ENCODE data around the gene AKIRIN2. TPM values are rescaled to one million over a fixed set of nuclear protein-coding genes. Genes with fewer than 3 reads are reported as not detected.
A peak's percentile ranks its signal among the peaks of the same experiment; 100 is the strongest.
"Not testable (repeated sequence)": the region's sequence is repeated elsewhere in the genome, so short reads cannot be mapped to it uniquely, and the experiment has no call there.

Gene AKIRIN2
- polyA plus RNA-seq, 5 donors, result 63.4 to 72.5 (median 66.7) TPM

GRCh38 chr6:87692086-87692485 lies 9.9 kb downstream of the AKIRIN2 start:
- DNase-seq, result no peak

DNA sequence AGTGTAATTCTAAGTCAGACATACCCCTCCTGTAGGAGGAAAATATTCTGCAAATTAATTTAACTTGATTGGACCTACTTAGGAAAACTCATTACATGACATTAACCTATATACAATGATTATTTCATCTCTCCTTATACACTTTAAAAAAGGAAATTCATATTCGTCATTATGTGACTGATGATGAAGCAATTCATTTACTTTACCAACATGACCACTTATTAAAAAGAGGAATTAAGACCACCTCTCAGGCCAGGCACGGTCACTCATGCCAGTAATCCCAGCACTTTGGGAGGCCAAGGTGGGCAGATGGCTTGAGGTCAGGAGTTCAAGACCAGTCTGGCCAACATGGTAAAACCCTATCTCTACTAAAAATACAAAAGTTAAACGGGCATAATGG lies 11.6 kb downstream of the AKIRIN2 start:
- DNase-seq, result no peak

- not testable (repeated sequence) for DNase-seq
Observed at GRCh38 chr6:87687893-87688292, 14.1 kb downstream of the AKIRIN2 start.

- no peak for DNase-seq
Observed at GRCh38 chr6:87687296-87687695, 14.7 kb downstream of the AKIRIN2 start.

DNA sequence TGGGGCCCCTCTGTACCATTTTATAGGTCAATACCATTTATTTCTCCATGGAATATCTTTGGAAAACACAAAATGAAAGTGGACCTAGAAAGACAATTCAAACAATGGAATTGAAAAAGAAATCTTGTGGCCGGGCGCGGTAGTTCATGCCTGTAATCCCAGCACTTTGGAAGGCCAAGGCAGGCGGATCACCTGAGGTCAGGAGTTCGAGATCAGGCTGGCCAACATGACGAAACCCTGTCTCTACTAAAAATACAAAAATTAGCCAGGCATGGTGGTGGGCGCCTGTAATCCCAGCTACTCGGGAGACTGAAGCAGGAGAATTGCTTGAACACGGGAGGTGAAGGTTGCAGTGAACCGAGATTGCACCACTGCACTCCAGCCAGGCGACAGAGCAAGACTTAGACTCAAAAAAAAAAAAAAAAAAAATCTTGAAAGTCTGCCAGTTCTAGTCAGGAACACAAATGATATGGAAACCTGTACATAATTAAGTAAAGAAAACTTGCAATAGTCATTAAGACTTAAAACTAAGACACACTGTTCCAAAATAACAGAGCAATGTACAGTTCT lies 15.3 kb downstream of the AKIRIN2 start:
- not testable (repeated sequence) for DNase-seq

- peak; percentile 62 to 64 for DNase-seq
Observed at GRCh38 chr6:87684895-87685654, 17.0 kb downstream of the AKIRIN2 start.

GRCh38 chr6:87683890-87684289 lies 18.1 kb downstream of the AKIRIN2 start:
- DNase-seq, result no peak

DNA sequence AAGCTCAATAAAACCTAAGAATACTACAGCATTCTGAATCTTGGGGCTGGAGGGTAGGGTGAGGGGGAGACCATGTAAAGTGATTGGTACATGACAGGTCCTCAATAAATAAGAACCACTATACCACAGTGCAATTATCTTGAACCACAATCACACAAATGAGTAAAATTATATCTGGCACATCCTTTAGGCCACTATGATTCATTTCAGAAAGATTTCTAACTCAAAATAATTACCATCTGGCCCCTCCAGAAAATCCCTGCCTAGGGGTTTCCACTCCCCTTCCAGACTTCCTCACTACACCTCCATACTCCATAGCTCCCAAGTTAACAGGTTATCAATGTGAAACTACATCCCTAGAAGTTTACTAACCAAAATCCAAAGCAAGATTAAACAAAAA lies 19.7 kb downstream of the AKIRIN2 start:
- no peak for DNase-seq

GRCh38 chr6:87675004-87675681 lies 26.9 kb downstream of the AKIRIN2 start:
- no peak for DNase-seq

DNA sequence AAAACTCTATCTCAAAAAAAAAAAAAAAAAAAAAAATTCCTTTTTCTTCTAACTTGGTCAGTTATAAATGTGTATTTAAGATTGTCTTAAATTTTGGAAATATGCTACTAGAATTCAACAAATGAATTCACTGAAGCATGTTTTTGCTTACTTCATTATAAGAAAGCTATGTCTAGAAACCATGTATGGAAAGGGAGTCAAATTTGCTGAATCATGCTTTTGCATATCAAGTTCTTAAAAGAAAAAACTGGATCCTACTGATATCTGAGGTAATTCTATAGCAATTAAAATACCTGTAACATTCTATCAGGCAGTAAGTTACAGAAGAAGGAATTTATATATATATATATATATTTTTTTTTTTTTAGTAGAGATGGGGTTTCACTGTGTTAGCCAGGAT lies 27.7 kb downstream of the AKIRIN2 start:
- DNase-seq, result no peak

DNA sequence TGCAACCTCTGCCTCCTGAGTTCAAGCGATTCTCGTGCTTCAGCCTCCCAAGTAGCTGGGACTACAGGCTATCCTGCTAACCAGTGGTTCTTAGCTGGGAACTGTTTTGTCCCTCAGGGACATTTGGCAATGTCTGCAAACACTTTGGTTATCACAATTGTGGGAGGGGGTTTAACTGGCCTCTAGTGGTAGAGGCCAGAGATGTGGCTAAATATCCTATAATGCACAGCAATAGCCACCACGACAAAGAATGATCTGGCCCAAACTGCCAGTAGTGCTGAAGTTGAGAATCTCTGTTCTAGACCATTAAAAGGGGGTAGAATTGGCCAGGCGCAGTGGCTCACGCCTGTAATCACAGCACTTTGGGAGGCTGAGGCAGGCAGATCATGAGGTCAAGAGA lies 28.8 kb downstream of the AKIRIN2 start:
- no peak for DNase-seq

DNA sequence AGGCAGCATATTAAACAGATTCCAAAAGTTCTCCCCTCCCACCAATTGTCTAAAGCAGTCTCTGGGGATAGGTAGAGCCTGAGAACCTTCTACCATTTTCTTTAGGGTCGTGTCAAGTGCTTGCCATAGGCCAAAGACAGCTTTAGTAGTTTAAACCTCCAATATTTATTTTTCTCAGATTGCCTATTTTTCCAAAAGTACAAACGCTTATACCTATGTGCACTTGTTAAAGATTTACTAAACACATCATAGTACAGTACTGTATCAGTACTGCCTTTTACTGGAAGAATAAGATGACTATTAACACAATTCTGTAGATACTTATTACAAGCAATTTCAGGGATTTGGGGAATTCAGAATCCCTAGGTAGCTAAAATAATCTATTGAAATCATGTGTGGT lies 29.4 kb downstream of the AKIRIN2 start:
- no peak for DNase-seq

DNA sequence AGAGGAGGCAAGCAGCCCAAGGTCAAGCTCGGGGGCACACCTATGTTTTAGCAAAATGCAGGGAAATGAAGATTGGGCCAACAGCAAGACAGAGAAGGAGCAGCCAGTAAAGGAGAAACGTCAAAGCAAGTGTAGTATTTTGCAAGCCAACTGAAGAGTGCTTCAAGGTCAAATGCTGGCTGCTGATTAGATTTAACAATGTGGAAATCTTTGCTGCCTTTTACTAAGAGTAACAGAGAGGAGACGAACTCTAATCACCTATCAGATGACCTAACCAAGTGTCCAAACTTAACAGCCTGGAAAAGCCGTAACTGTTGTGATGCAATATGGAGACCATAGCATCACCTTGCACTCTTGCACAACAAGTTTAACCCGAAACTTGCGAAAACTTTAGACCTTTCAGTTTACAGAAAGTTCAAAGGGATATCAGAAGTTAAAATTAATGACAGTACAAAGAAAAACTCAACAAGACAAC lies 30.4 kb downstream of the AKIRIN2 start:
- DNase-seq, result no peak

GRCh38 chr6:87670707-87671106 lies 31.3 kb downstream of the AKIRIN2 start:
- no peak for DNase-seq

DNA sequence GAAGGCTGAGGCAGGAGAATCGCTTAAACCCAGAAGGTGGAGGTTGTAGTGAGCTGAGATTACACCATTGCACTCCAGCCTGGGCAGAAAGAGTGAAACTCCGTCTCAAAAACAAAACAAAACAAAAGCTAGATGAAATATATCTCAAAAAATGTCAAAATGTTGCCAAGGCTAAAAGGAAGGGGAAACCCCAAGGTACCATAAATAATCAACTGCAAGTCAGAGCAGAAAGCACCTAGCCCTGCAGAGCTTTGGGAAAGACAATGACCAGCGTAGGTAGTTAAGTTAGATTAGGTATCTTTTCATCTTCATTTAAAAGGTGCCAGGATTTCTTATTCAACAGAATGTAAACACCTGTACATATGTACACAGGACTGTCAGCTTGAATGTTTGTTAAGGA lies 33.0 kb downstream of the AKIRIN2 start:
- no peak for DNase-seq

DNA sequence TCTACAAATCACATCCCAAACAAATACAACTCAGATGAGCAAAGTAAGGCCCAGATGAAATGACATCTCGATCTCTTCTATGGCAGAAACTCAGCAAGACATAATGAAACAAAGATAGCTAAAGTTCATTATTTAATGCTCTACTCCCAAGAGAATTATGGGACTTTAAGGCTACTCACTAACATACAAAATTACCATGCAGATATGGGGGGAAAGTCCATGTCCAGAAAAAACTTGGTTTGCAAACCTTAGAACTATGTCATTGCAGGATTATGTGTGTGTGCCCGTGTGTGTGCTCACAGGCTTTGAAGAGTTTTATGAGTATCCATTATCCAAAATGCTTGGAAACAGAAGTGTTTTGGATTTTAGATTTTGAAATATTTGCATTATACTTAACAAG lies 34.0 kb downstream of the AKIRIN2 start:
- DNase-seq, result no peak

DNA sequence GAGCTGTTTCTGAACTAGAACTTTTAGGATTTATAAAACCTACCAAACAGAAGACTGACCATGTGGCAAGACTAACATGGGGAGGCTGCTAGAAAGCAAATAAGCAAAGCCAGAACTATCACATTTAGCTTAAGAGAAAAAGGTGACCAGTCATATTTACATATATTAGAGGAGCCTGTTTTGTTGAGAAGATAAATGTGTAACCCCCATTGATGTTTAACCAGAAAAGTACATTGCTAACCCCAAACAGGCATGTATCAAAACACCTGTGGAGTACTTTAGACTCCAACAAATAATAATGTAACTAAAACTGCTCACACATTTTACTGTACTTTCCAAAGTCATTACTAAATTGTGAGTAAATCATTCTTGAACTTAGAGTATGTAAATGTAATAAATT lies 35.0 kb downstream of the AKIRIN2 start:
- no peak for DNase-seq

DNA sequence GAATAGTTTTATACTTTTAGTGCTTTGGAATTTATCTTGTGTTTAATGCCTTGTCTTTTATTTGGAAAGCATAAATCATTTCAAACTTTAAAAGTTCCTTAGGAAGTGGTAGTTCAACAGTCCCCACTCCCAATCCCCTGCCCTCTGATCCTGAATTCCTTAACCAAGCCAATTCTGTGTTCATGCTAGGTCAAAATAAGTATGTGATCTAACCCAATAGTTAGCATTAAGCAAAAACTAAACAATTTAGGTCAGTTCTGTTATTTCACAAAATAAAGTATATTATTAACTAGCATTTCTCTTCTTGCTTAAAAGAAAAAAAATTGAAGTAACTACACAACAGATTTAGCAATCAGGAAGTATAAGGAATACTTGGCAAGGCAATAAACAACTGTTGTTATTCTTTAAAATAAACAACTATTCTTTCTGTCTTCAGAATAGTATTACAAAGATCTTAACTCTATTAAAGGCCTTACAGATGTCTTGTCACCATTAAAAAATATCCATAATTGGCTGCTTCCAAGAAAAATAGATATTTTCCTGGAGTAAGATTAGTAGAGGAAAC lies 37.0 kb downstream of the AKIRIN2 start:
- DNase-seq, result no peak

- no peak for DNase-seq
Observed at GRCh38 chr6:87663434-87663833, 38.6 kb downstream of the AKIRIN2 start.

DNA sequence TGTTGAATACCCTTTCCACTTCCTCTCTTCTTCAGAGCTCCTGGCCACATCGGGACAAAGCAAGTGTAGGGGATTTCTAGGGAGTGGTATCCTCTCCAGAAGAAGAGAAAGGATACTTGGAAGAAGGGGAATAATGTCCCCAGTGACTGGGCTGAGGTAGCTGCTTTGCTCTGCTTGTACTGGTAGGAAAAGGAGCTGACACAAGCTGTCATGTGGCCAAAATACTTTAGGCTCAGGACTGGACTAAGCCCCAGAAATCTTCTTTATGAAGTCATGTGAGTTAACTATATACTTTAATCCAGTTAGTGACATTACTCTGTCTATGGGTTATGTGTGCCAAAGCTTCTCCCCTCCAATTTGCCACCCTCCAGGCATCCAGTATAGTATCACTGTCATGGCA lies 40.5 kb downstream of the AKIRIN2 start:
- DNase-seq, result no peak

DNA sequence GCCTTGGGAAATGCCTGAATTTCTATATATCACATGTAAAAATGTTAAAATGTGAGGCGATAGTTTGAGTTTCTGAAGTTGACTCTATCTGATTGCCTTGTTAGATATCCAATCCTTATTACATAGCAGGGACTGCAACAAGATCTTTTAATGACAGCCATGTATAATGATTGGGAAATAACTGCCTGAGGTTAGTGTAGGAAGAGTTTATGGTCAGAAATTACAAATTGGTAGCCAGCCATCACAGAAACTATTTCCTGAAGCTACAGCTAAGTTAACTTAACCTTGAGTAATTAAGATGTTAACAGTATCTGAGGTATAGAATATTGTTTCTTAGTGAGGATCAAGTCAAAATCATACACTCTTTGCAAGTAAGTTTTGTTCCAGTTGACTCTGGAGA lies 41.0 kb downstream of the AKIRIN2 start:
- DNase-seq, result no peak

GRCh38 chr6:87660226-87660911 lies 41.7 kb downstream of the AKIRIN2 start:
- no peak for DNase-seq

All from right lung (tissue), 5 donors.